Measurements from ENCODE around the gene TLR3.

DNA sequence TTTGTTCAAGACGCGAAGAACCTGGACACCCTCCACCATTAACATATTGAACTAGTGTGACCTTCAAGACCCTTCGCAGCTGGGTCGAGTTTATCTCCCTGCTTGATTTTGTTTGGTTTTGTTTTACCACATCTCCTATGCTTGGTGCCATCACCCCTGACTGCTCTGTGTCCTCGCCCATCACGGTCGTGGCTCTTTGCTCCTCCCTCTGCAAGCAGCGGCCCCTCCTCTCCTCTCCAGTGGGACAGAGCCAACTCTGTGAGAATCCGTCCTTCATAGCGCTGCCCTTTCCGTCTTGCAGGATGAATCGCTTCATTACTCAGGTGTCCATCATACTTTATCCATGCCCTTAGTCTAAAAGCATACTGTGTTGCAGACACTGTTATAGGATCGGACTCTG is 26.4 kb downstream of the TLR3 start:
- TF ChIP-seq, protein P1, sequence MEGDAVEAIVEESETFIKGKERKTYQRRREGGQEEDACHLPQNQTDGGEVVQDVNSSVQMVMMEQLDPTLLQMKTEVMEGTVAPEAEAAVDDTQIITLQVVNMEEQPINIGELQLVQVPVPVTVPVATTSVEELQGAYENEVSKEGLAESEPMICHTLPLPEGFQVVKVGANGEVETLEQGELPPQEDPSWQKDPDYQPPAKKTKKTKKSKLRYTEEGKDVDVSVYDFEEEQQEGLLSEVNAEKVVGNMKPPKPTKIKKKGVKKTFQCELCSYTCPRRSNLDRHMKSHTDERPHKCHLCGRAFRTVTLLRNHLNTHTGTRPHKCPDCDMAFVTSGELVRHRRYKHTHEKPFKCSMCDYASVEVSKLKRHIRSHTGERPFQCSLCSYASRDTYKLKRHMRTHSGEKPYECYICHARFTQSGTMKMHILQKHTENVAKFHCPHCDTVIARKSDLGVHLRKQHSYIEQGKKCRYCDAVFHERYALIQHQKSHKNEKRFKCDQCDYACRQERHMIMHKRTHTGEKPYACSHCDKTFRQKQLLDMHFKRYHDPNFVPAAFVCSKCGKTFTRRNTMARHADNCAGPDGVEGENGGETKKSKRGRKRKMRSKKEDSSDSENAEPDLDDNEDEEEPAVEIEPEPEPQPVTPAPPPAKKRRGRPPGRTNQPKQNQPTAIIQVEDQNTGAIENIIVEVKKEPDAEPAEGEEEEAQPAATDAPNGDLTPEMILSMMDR (IDR thresholded peaks at IDR 0.05): no peak
- no peak for TF ChIP-seq POLR2A (IDR thresholded peaks at IDR 0.05)
